K562 (cell line): ENCODE data around the gene SLC9A2. TPM values are rescaled to one million over a fixed set of nuclear protein-coding genes. Genes with fewer than 3 reads are reported as not detected.

Experiments
- CBX2 ChIP-seq: fragments of 200-600 bp; sonication (generic); IDR thresholded peaks from one replicate; pipeline ENCODE4 v1.6.1; 2012; ENCODE audit warnings: mild to moderate bottlenecking, low read length, inconsistent platforms; ENCODE audit not compliant: insufficient read depth, poor library complexity, severe bottlenecking
- MTA2 ChIP-seq: fragments of 450-650 bp; IDR thresholded peaks from 2 replicates; pipeline ENCODE4 v1.6.1; 2016; ENCODE audit warnings: low read depth
- POU5F1 ChIP-seq: fragments of 150-350 bp; IDR thresholded peaks from 2 replicates; pipeline ENCODE4 v1.6.1; 2014; ENCODE audit warnings: borderline replicate concordance, low read length, low read depth, mild to moderate bottlenecking; ENCODE audit not compliant: partially characterized antibody
- ZNF507 ChIP-seq: conservative IDR thresholded peaks from 2 replicates; pipeline ENCODE4 v1.6.1; 2017; ENCODE audit warnings: missing genetic modification characterization, missing compliant biosample characterization
- polyA plus RNA-seq, 8 experiments: library from polyadenylated mRNA; depleted of rRNA in 4 of 8; stranded (reverse) in 5 of 8; unstranded in 3 of 8; fragments of >200 nt; fragmentation: Nextera tagmentation in 2 of 8; fragmentation: Illumina TruSeq in 1 of 8; extraction: Ambion mirVana in 2 of 8; extraction: Trizol in 1 of 8; gene quantifications; 2 replicates each; pipeline versions ENCODE4 v1.2.1 to v1.2.3, GENCODE V29; 2011 to 2014; ENCODE audit warnings: inconsistent platforms in 1 of 8, missing spikeins in 1 of 8
- total RNA-seq, 7 experiments: library from RNA; depleted of rRNA in 6 of 7; stranded (reverse); fragments of >200 nt in 6 of 7; fragmentation: Illumina TruSeq in 2 of 7; extraction: Trizol in 2 of 7; gene quantifications; 2 replicates each; pipeline versions ENCODE4 v1.2.1 to v1.2.3, GENCODE V29; 2011 to 2021; ENCODE audit warnings: low replicate concordance in 1 of 7

Gene SLC9A2
- total and polyA plus RNA-seq, 9 of the 15 experiments (the other 6 are each of a cell fraction or from before 2014, with no cell fraction given), result 0.45 to 3.3 (median 1.6) TPM

DNA sequence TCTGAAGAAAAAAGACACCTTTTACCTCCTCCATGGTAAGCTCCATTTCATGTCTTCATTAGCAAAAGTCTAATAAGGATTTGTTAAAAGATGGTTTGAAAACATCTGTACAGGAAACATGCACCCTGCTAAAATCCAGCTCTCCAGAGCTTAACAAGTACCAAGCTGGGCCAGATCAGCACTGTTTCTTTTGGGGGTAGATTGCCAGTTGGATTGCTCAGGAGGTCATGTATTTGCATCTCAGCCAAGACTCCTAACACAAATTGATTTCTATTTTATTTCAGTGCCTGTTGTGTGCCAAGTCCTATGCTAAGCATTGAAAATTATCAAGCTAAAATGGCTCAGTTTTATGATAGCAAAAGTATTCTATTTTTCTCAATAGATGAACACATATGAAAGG is 139.1 kb downstream of the SLC9A2 start (continued):
- TF ChIP-seq CBX2, result no peak
- no peak for TF ChIP-seq POU5F1
- no peak for TF ChIP-seq ZNF507 (tag)
- TF ChIP-seq MTA2, result no peak

Other genes starting within 250 kb of the SLC9A2 start
- 4.9 and 5.2 TPM in 2 replicates for gene IL18RAP, start 196.4 kb upstream of the SLC9A2 start, total RNA-seq (2014; rRNA removed)
- gene IL18RAP, start 196.4 kb upstream of the SLC9A2 start, total RNA-seq (2014; rRNA removed; fragmentation: Illumina TruSeq; extraction: Trizol), result 6.5 and 7.8 TPM in 2 replicates
- gene IL18RAP, start 196.4 kb upstream of the SLC9A2 start, total RNA-seq (2015; rRNA removed; fragmentation: Illumina TruSeq; extraction: Trizol), result 18.6 and 20.5 TPM in 2 replicates
- gene IL18RAP, start 196.4 kb upstream of the SLC9A2 start, total RNA-seq (2021), result 4.4 and 5.2 TPM in 2 replicates
- 0.54 and 1.1 TPM in 2 replicates for gene IL18RAP, start 196.4 kb upstream of the SLC9A2 start, polyA plus RNA-seq (2011; rRNA removed)
- gene IL18RAP, start 196.4 kb upstream of the SLC9A2 start, polyA plus RNA-seq (2014; fragmentation: Illumina TruSeq; extraction: Trizol), result 7.5 and 9.1 TPM in 2 replicates
- gene IL18RAP, start 196.4 kb upstream of the SLC9A2 start, polyA plus RNA-seq (2014; fragmentation: Nextera tagmentation; extraction: Ambion mirVana), result 1 to 10 TPM; 4.9 to 8.3 TPM
- 5.8 and 7.0 TPM in 2 replicates for gene IL18RAP, start 196.4 kb upstream of the SLC9A2 start, polyA plus RNA-seq (2014; rRNA removed)
- not detected in 2 replicates for gene SLC9A4, start 146.3 kb upstream of the SLC9A2 start, total RNA-seq (2014; rRNA removed)
- 0.03 and 0.04 TPM in 2 replicates for gene SLC9A4, start 146.3 kb upstream of the SLC9A2 start, total RNA-seq (2014; rRNA removed; fragmentation: Illumina TruSeq; extraction: Trizol)
- gene SLC9A4, start 146.3 kb upstream of the SLC9A2 start, total RNA-seq (2015; rRNA removed; fragmentation: Illumina TruSeq; extraction: Trizol), result 0.04 TPM in 1 of 2 replicates, not detected in the other
- 0.04 and 0.07 TPM in 2 replicates for gene SLC9A4, start 146.3 kb upstream of the SLC9A2 start, total RNA-seq (2021)
- gene SLC9A4, start 146.3 kb upstream of the SLC9A2 start, polyA plus RNA-seq (2011; rRNA removed), result not detected in 2 replicates
- gene SLC9A4, start 146.3 kb upstream of the SLC9A2 start, polyA plus RNA-seq (2014; fragmentation: Illumina TruSeq; extraction: Trizol), result not detected in 2 replicates
- gene SLC9A4, start 146.3 kb upstream of the SLC9A2 start, polyA plus RNA-seq (2014; fragmentation: Nextera tagmentation; extraction: Ambion mirVana), result under 1 TPM in 1 of 2 experiments, not detected in 1; 0.15 TPM
- not detected in 2 replicates for gene SLC9A4, start 146.3 kb upstream of the SLC9A2 start, polyA plus RNA-seq (2014; rRNA removed)
- gene TMEM182, start 142.5 kb downstream of the SLC9A2 start, total RNA-seq (2014; rRNA removed), result 4.8 and 5.5 TPM in 2 replicates
- gene TMEM182, start 142.5 kb downstream of the SLC9A2 start, total RNA-seq (2014; rRNA removed; fragmentation: Illumina TruSeq; extraction: Trizol), result 6.7 and 7.2 TPM in 2 replicates
- 5.6 and 5.7 TPM in 2 replicates for gene TMEM182, start 142.5 kb downstream of the SLC9A2 start, total RNA-seq (2015; rRNA removed; fragmentation: Illumina TruSeq; extraction: Trizol)
- 5.2 and 7.6 TPM in 2 replicates for gene TMEM182, start 142.5 kb downstream of the SLC9A2 start, total RNA-seq (2021)
- gene TMEM182, start 142.5 kb downstream of the SLC9A2 start, polyA plus RNA-seq (2011; rRNA removed), result 5.7 and 7.5 TPM in 2 replicates
- gene TMEM182, start 142.5 kb downstream of the SLC9A2 start, polyA plus RNA-seq (2014; fragmentation: Illumina TruSeq; extraction: Trizol), result 10.0 and 11.2 TPM in 2 replicates
- 10 to 100 TPM in 1 of 2 experiments, 1 to 10 TPM in 1; 8.7 to 11.4 TPM for gene TMEM182, start 142.5 kb downstream of the SLC9A2 start, polyA plus RNA-seq (2014; fragmentation: Nextera tagmentation; extraction: Ambion mirVana)
- 6.3 and 7.8 TPM in 2 replicates for gene TMEM182, start 142.5 kb downstream of the SLC9A2 start, polyA plus RNA-seq (2014; rRNA removed)